HL-60 (cell line): ENCODE measurements around the gene DOK1.

Experiments used
- DNase-seq, 2 experiments: peaks; one replicate each; pipeline ENCODE4 v3.0.0-alpha.2; 2010 to 2020; ENCODE audit warnings: low read depth in 1 of 2, low spot score in 1 of 2
- H3K27ac ChIP-seq: fragments of 250-450 bp; sonication (Bioruptor Pico); replicated peaks from 2 replicates; pipeline ENCODE4 v1.5.1; 2020; ENCODE audit warnings: mild to moderate bottlenecking, moderate library complexity
- H3K27me3 ChIP-seq: fragments of 250-450 bp; sonication (Bioruptor Pico); 2 replicates; pipeline ENCODE4 v1.5.1; 2021; ENCODE audit warnings: mild to moderate bottlenecking, moderate library complexity; ENCODE audit not compliant: insufficient read depth, poor library complexity, severe bottlenecking
- H3K4me3 ChIP-seq: replicated peaks from 2 replicates; pipeline ENCODE4 v1.5.1; 2011; ENCODE audit warnings: mild to moderate bottlenecking, control low read depth, low read length; ENCODE audit not compliant: insufficient read depth
- GABPA ChIP-seq: IDR thresholded peaks from 2 replicates; pipeline ENCODE4 v1.6.1; 2012; ENCODE audit warnings: low read depth
- POLR2AphosphoS5 ChIP-seq: IDR thresholded peaks from 2 replicates; pipeline ENCODE4 v1.6.1; 2012; ENCODE audit warnings: low read depth
- REST ChIP-seq: IDR thresholded peaks from 2 replicates; pipeline ENCODE4 v1.6.1; 2012; ENCODE audit warnings: low read depth; ENCODE audit not compliant: insufficient replicate concordance
- SPI1 ChIP-seq: IDR thresholded peaks from 2 replicates; pipeline ENCODE4 v1.6.1; 2012; ENCODE audit warnings: low read depth, mild to moderate bottlenecking, borderline replicate concordance
- TF ChIP-seq, protein P1 (sequence below): IDR thresholded peaks from one replicate; pipeline ENCODE4 v1.5.1; 2011; ENCODE audit warnings: low read length, control low read depth, inconsistent platforms; ENCODE audit not compliant: insufficient read depth

DOK1 gene

GRCh38 chr2:74575320-74575719 is 20.8 kb downstream of the DOK1 start:
- H3K27me3 ChIP-seq: no peaks in the 10 kb centered on the region
- H3K4me3 ChIP-seq: no peak overlapping the region
- TF ChIP-seq GABPA: no peak
- TF ChIP-seq SPI1: no peak
- no peak for TF ChIP-seq REST
- TF ChIP-seq, protein P1, sequence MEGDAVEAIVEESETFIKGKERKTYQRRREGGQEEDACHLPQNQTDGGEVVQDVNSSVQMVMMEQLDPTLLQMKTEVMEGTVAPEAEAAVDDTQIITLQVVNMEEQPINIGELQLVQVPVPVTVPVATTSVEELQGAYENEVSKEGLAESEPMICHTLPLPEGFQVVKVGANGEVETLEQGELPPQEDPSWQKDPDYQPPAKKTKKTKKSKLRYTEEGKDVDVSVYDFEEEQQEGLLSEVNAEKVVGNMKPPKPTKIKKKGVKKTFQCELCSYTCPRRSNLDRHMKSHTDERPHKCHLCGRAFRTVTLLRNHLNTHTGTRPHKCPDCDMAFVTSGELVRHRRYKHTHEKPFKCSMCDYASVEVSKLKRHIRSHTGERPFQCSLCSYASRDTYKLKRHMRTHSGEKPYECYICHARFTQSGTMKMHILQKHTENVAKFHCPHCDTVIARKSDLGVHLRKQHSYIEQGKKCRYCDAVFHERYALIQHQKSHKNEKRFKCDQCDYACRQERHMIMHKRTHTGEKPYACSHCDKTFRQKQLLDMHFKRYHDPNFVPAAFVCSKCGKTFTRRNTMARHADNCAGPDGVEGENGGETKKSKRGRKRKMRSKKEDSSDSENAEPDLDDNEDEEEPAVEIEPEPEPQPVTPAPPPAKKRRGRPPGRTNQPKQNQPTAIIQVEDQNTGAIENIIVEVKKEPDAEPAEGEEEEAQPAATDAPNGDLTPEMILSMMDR: no peak
- TF ChIP-seq POLR2AphosphoS5: no peak
- no peak for DNase-seq
- peak overlapping the region; percentile 89 for H3K27ac ChIP-seq

GRCh38 chr2:74576211-74576862 is 21.8 kb downstream of the DOK1 start:
- no peak overlapping the region for H3K4me3 ChIP-seq
- TF ChIP-seq, protein P1: no peak
- TF ChIP-seq POLR2AphosphoS5 (no peak), SPI1 (no peak), REST (no peak), GABPA (no peak)
- H3K27ac ChIP-seq: peak overlapping the region; percentile 89
- no peaks in the 10 kb centered on the region for H3K27me3 ChIP-seq
- peak in 1 of 2 experiments; percentile 43 for DNase-seq

- TF ChIP-seq SPI1 (peak; percentile 96), REST (no peak), POLR2AphosphoS5 (peak; percentile 94)
- Histone ChIP-seq H3K4me3 (no peak overlapping the region), H3K27me3 (no peaks in the 10 kb centered on the region), H3K27ac (peak overlapping the region; percentile 89)
- peak in 1 of 2 experiments; percentile 94 for DNase-seq
These were observed 22.3 kb downstream of the DOK1 start for GRCh38 chr2:74576863-74577229.
